Endothelial cell of umbilical vein (primary cell): ENCODE data around the gene TBC1D14. TPM values are rescaled to one million over a fixed set of nuclear protein-coding genes. Genes with fewer than 3 reads are reported as not detected.

Experiments used
- BruUV-seq: library from RNA; stranded (reverse); fragments of 400-500 nt; replicated peaks from 2 replicates; lab custom pipeline; 2021; lab: Mats Ljungman, UMichigan
- CTCF ChIA-PET: fragments of 300-600, 350-600 bp; sonication (Branson Sonifier 250); formaldehyde crosslinking; loops from one replicate; lab custom pipeline; 2021; ENCODE audit warnings: antibody characterized with exemption, inconsistent platforms; lab: Charles Lee
- POLR2A ChIA-PET: fragments of 300-600, 350-600 bp; sonication (Branson Sonifier 250); formaldehyde crosslinking; loops from one replicate; lab custom pipeline; 2021; ENCODE audit warnings: antibody characterized with exemption, inconsistent platforms; lab: Charles Lee
- DNase-seq: peaks from one replicate; pipeline ENCODE4 v3.0.0-alpha.2; 2011; ENCODE audit warnings: low read depth, low spot score
- FAIRE-seq: peaks from 2 replicates; lab custom pipeline; 2011; peaks lifted over from hg19 to GRCh38; lab: Jason Lieb, UNC
- H2AFZ ChIP-seq: 2 replicates; pipeline ENCODE4 v1.6.0; 2012; ENCODE audit warnings: low read depth, low read length, control low read depth, inconsistent platforms
- H3K27ac ChIP-seq: 2 replicates; pipeline ENCODE4 v1.5.1; 2011; ENCODE audit warnings: low read depth, mild to moderate bottlenecking, control low read depth, low read length, moderate library complexity; ENCODE audit not compliant: insufficient read depth
- H3K27me3 ChIP-seq, 2 experiments: 2 replicates each; pipeline versions ENCODE4 v1.6.0 to v1.6.1; 2011; ENCODE audit warnings: low read length in 2 of 2, mixed read lengths in 1 of 2; ENCODE audit not compliant: control insufficient read depth in 2 of 2, insufficient read depth in 2 of 2
- H3K36me3 ChIP-seq, 2 experiments: 2 replicates in 1 of 2; 3 replicates in 1 of 2; pipeline ENCODE4 v1.5.1; 2011; ENCODE audit warnings: low read length in 2 of 2, mild to moderate bottlenecking in 1 of 2, moderate library complexity in 1 of 2; ENCODE audit not compliant: control insufficient read depth in 2 of 2, insufficient read depth in 2 of 2; ENCODE audit errors: extremely low read depth in 1 of 2
- H3K4me1 ChIP-seq: 3 replicates; pipeline ENCODE4 v1.5.1; 2011; ENCODE audit warnings: mild to moderate bottlenecking, low read length; ENCODE audit not compliant: control insufficient read depth, insufficient read depth; ENCODE audit errors: extremely low read depth
- H3K4me2 ChIP-seq: 2 replicates; pipeline ENCODE4 v1.6.1; 2011; ENCODE audit warnings: low read length, control low read depth, mixed read lengths; ENCODE audit not compliant: insufficient read depth
- H3K4me3 ChIP-seq, 3 experiments: fragments of 200-600 bp in 1 of 3; sonication (generic), shearing (Covaris generic) in 1 of 3; replicated peaks in 1 of 3; 2 replicates each; pipeline ENCODE4 v1.5.1; 2011 to 2016; ENCODE audit warnings: control low read depth in 3 of 3, low read length in 3 of 3, mild to moderate bottlenecking in 2 of 3, inconsistent platforms in 1 of 3, low read depth in 1 of 3, moderate library complexity in 1 of 3; ENCODE audit not compliant: insufficient read depth in 1 of 3
- H3K79me2 ChIP-seq: 2 replicates; pipeline ENCODE4 v1.6.0; 2012; ENCODE audit warnings: low read length, inconsistent platforms; ENCODE audit not compliant: control insufficient read depth, insufficient read depth
- H3K9ac ChIP-seq: replicated peaks from 2 replicates; pipeline ENCODE3; 2011; ENCODE audit warnings: low read length, control low read depth; ENCODE audit not compliant: insufficient read depth; ENCODE audit errors: extremely low read depth
- H3K9me1 ChIP-seq: replicated peaks from 3 replicates; pipeline ENCODE4 v1.6.0; 2011; ENCODE audit warnings: mild to moderate bottlenecking, low read length; ENCODE audit not compliant: control insufficient read depth, insufficient read depth; ENCODE audit errors: extremely low read depth
- H3K9me3 ChIP-seq: replicated peaks from 2 replicates; pipeline ENCODE4 v1.5.1; 2012; ENCODE audit warnings: low read length, inconsistent platforms; ENCODE audit not compliant: control insufficient read depth, insufficient read depth
- H4K20me1 ChIP-seq: replicated peaks from 2 replicates; pipeline ENCODE3; 2011; ENCODE audit warnings: mild to moderate bottlenecking, low read length; ENCODE audit not compliant: control insufficient read depth, insufficient read depth; ENCODE audit errors: extremely low read depth
- EZH2 ChIP-seq: IDR thresholded peaks from 2 replicates; pipeline ENCODE4 v1.6.1; 2012; ENCODE audit warnings: borderline replicate concordance, low read depth, mild to moderate bottlenecking, moderate library complexity, low read length, inconsistent platforms; ENCODE audit not compliant: severe bottlenecking
- FOS ChIP-seq: IDR thresholded peaks from 2 replicates; pipeline ENCODE4 v1.6.1; 2011; ENCODE audit warnings: mild to moderate bottlenecking, low read length, moderate library complexity, borderline replicate concordance; ENCODE audit not compliant: insufficient read depth
- GATA2 ChIP-seq: IDR thresholded peaks from 2 replicates; pipeline ENCODE4 v1.7.0; 2011; ENCODE audit warnings: low read depth, mild to moderate bottlenecking, moderate library complexity, mixed read lengths, low read length; ENCODE audit not compliant: insufficient read length, insufficient read depth
- JUN ChIP-seq: IDR thresholded peaks from 2 replicates; pipeline ENCODE4 v1.6.1; 2011; ENCODE audit warnings: borderline replicate concordance, low read depth; ENCODE audit not compliant: insufficient read length, insufficient read depth
- MYC ChIP-seq: IDR thresholded peaks from one replicate; pipeline ENCODE4 v1.6.1; 2011; ENCODE audit warnings: mild to moderate bottlenecking, low read depth, low read length
- POLR2A ChIP-seq: IDR thresholded peaks from 2 replicates; pipeline ENCODE4 v1.6.1; 2012; ENCODE audit warnings: low read depth, mild to moderate bottlenecking, control low read depth, low read length
- POLR2AphosphoS5 ChIP-seq: IDR thresholded peaks from 2 replicates; pipeline ENCODE4 v1.6.1; 2012; ENCODE audit warnings: low read depth, mild to moderate bottlenecking, control low read depth, low read length, moderate library complexity; ENCODE audit not compliant: insufficient read depth
- dilution Hi-C: fragments of 300-500 bp; cut with MboI; formaldehyde crosslinking; loops from one replicate; pipeline ENCODE4 v1.15.0; 2019; ENCODE audit warnings: low sequenced_read_pairs; ENCODE audit not compliant: extremely low pct_ligation_motif_present
- intact Hi-C: fragments of 100-400 bp; cut with micrococcal nuclease; formaldehyde crosslinking; loops from one replicate; pipeline ENCODE4 v1.10.0; 2022
- polyA plus RNA-seq, 4 experiments: library from polyadenylated mRNA; depleted of rRNA in 3 of 4; stranded (reverse) in 3 of 4; unstranded in 1 of 4; fragments of >200 nt; gene quantifications; 2 replicates each; pipeline versions ENCODE4 v1.2.1 to v1.2.3, GENCODE V29; 2011 to 2012; ENCODE audit warnings: missing spikeins in 1 of 4
- total RNA-seq: library from RNA; stranded (reverse); gene quantifications from 2 replicates; pipeline ENCODE4 v1.2.3, GENCODE V29; 2021
- TF ChIP-seq, protein P1 (sequence below): IDR thresholded peaks from 2 replicates; pipeline ENCODE4 v1.6.1; 2011; ENCODE audit not compliant: insufficient read depth, insufficient read length
- TF ChIP-seq, protein P2 (sequence below), 2 donors: IDR thresholded peaks; 1 replicate in 1 of 2; 2 replicates in 1 of 2; pipeline ENCODE4 v1.5.1; 2011; ENCODE audit warnings: low read length in 2 of 2, mild to moderate bottlenecking in 2 of 2, moderate library complexity in 2 of 2, control low read depth in 1 of 2, inconsistent platforms in 1 of 2, low read depth in 1 of 2; ENCODE audit not compliant: insufficient read depth in 1 of 2; ENCODE audit errors: extremely low read depth in 1 of 2

TBC1D14 gene
- total and polyA plus RNA-seq, 2 donors (not counting 3 experiments of a cell fraction or from before 2014, with no cell fraction given), result 23.7 to 24.8 TPM

GRCh38 chr4:7016086-7016485, 106.5 kb downstream of the TBC1D14 start:
- no peaks in the 10 kb centered on the region for H3K27me3 ChIP-seq
- ChIA-PET POLR2A (no interaction called here), CTCF (no interaction called here)
- H3K9me3 ChIP-seq, result no peaks in the 10 kb centered on the region
- H2AFZ ChIP-seq, result no peak overlapping the region
- DNase-seq (no peak), FAIRE-seq (no peak)
- no peaks in the 10 kb centered on the region for H3K9me1 ChIP-seq
- H3K9ac ChIP-seq, result no peak overlapping the region
- H3K4me1 ChIP-seq, result no peaks in the 10 kb centered on the region
- no peaks in the 10 kb centered on the region for H3K79me2 ChIP-seq
- no peaks in the 10 kb centered on the region for H4K20me1 ChIP-seq
- no peak overlapping the region for H3K4me3 ChIP-seq
- BruUV-seq, result no TSS peak
- dilution Hi-C loops, result no loop called here
- H3K36me3 ChIP-seq, result peaks cover 1 to 16% of the 10 kb centered on the region in 2 experiments
- no peak overlapping the region for H3K4me2 ChIP-seq
- no peak overlapping the region for H3K27ac ChIP-seq
- TF ChIP-seq POLR2AphosphoS5, result no peak
- TF ChIP-seq, protein P1, sequence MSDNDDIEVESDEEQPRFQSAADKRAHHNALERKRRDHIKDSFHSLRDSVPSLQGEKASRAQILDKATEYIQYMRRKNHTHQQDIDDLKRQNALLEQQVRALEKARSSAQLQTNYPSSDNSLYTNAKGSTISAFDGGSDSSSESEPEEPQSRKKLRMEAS, result no peak
- no peak for TF ChIP-seq POLR2A
- TF ChIP-seq, protein P2, sequence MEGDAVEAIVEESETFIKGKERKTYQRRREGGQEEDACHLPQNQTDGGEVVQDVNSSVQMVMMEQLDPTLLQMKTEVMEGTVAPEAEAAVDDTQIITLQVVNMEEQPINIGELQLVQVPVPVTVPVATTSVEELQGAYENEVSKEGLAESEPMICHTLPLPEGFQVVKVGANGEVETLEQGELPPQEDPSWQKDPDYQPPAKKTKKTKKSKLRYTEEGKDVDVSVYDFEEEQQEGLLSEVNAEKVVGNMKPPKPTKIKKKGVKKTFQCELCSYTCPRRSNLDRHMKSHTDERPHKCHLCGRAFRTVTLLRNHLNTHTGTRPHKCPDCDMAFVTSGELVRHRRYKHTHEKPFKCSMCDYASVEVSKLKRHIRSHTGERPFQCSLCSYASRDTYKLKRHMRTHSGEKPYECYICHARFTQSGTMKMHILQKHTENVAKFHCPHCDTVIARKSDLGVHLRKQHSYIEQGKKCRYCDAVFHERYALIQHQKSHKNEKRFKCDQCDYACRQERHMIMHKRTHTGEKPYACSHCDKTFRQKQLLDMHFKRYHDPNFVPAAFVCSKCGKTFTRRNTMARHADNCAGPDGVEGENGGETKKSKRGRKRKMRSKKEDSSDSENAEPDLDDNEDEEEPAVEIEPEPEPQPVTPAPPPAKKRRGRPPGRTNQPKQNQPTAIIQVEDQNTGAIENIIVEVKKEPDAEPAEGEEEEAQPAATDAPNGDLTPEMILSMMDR (IDR thresholded peaks at IDR 0.05; ENCODE audit: extremely low read depth in 1 of 2, insufficient read depth in 1 of 2, low read depth in 1 of 2, low read length in 2 of 2), result no peak
- no peak for TF ChIP-seq JUN
- no peak for TF ChIP-seq GATA2
- no peak for TF ChIP-seq MYC
- TF ChIP-seq EZH2, result no peak
- TF ChIP-seq FOS, result no peak
- intact Hi-C loops, result no loop called here
